Measurements from ENCODE around the gene TMEM131L. TPM values are rescaled to one million over a fixed set of nuclear protein-coding genes. Genes with fewer than 3 reads are reported as not detected.

Gene TMEM131L
- total RNA-seq, 1 experiment from 2014 or later: 14.6 TPM

GRCh38 chr4:153535772-153536513, 69.8 kb downstream of the TMEM131L start:
- TF ChIP-seq CTCF (conservative IDR thresholded peaks at IDR 0.05): peak; percentile 35; the same call in 1 of the 3 replicates
- H3K4me1 Mint-ChIP-seq: peaks cover 53 to 60% of the 10 kb centered on the region in 2 experiments
- H2BK5ac ChIP-seq (ENCODE audit: insufficient read length, low read length): no peak overlapping the region
- no peak overlapping the region for H2BK20ac ChIP-seq (ENCODE audit: low read depth, low read length, poor library complexity, severe bottlenecking)
- no peak overlapping the region for H2AK5ac ChIP-seq (ENCODE audit: insufficient read length, low read length)
- H3K4me3 Mint-ChIP-seq: peak overlapping the region in 1 of 2 experiments; percentile 55; a peak in 3 of 5 replicates
- no peak overlapping the region for H4K5ac ChIP-seq (ENCODE audit: insufficient read length, low read depth, low read length)
- H3K79me2 ChIP-seq (ENCODE audit: insufficient read depth, low read length): no peaks in the 10 kb centered on the region
- H4K91ac ChIP-seq (ENCODE audit: insufficient read length, low read depth, low read length): no peak overlapping the region
- H3K27me3 Mint-ChIP-seq (ENCODE audit: low read depth): no peaks in the 10 kb centered on the region
- H3K4me2 ChIP-seq (ENCODE audit: insufficient read depth, insufficient read length, low read length): peak overlapping the region; percentile 37
- H3T11ph ChIP-seq (ENCODE audit: low read length): peak overlapping the region; percentile 89
- H2AFZ ChIP-seq (ENCODE audit: low read length): no peak overlapping the region
- H3K18ac ChIP-seq (ENCODE audit: insufficient read length, low read depth, low read length): peak overlapping the region; percentile 85
- H3K23me2 ChIP-seq (ENCODE audit: insufficient read length, low read depth, low read length, poor library complexity, severe bottlenecking): no peaks in the 10 kb centered on the region
- H3K14ac ChIP-seq (ENCODE audit: insufficient read depth, low read length): peak overlapping the region; percentile 65; the same call in 1 of the 2 replicates
- H3K4ac ChIP-seq (ENCODE audit: low read depth, low read length): no peak overlapping the region; the same call in 1 of the 2 replicates
- H2BK15ac ChIP-seq (ENCODE audit: low read depth, low read length): no peak overlapping the region
- H3K9me3 ChIP-seq (ENCODE audit: control insufficient read depth, low read depth, low read length): no peaks in the 10 kb centered on the region
- no peaks in the 10 kb centered on the region for H3K79me1 ChIP-seq (ENCODE audit: insufficient read depth, low read depth, low read length, poor library complexity, severe bottlenecking)
- peak overlapping the region; percentile 73 to 92 (median 91) for H3K27ac Mint-ChIP-seq
- no CpG with 5 or more reads among the region's 7 CpGs for WGBS (ENCODE audit: extremely low coverage, insufficient read length, low lambda C conversion rate)
- H3K9ac ChIP-seq (ENCODE audit: extremely low read depth, insufficient read length, low read length): no peak overlapping the region
- H4K20me1 ChIP-seq (ENCODE audit: control insufficient read depth, insufficient read depth, insufficient read length): no peaks in the 10 kb centered on the region
- H3K9me3 Mint-ChIP-seq: no peaks in the 10 kb centered on the region; a peak in 1 of 5 replicates
- H4K8ac ChIP-seq (replicated peaks; ENCODE audit: insufficient read length, low read depth, low read length): no peak overlapping the region
- H2BK12ac ChIP-seq (ENCODE audit: insufficient read length, low read depth, low read length): no peak overlapping the region
- no peak overlapping the region for H3K56ac ChIP-seq (ENCODE audit: insufficient read length, low read depth, low read length)
- H3K23ac ChIP-seq (ENCODE audit: insufficient read length, low read depth, low read length): no peak overlapping the region
- H3K27me3 ChIP-seq (ENCODE audit: insufficient read depth, low read length): no peaks in the 10 kb centered on the region
- peaks cover 15% of the 10 kb centered on the region for H3K4me1 ChIP-seq (ENCODE audit: insufficient read depth, low read length)
- DNase-seq: peak; percentile 64
- peaks cover under 1 to 2% (median 2%) of the 10 kb centered on the region in 3 experiments; a peak in 4 of 7 replicates for H3K36me3 Mint-ChIP-seq (ENCODE audit: insufficient read depth in 1 of 3, low read depth in 3 of 3)
- peak overlapping the region; percentile 73 for H3K27ac ChIP-seq (ENCODE audit: insufficient read length, low read depth, low read length)
- H2BK120ac ChIP-seq (ENCODE audit: low read depth, low read length, poor library complexity, severe bottlenecking): no peak overlapping the region

All from H9 (cell line).